Liver (tissue), 9 donors: ENCODE results near the gene SCART1. TPM values are rescaled to one million over a fixed set of nuclear protein-coding genes. Genes with fewer than 3 reads are reported as not detected.
"Not testable (repeated sequence)": the region's sequence is repeated elsewhere in the genome, so short reads cannot be mapped to it uniquely, and the experiment has no call there.

Source experiments
- DNase-seq: peaks from one replicate; pipeline ENCODE4 v3.0.0-alpha.2; 2017; ENCODE audit warnings: low spot score
- H3K27ac ChIP-seq, 2 donors: one replicate each; pipeline ENCODE4 v1.7.0; 2013; ENCODE audit warnings: inconsistent platforms in 2 of 2, low read length in 2 of 2, control low read depth in 1 of 2, low read depth in 1 of 2, mild to moderate bottlenecking in 1 of 2
- H3K27me3 ChIP-seq, 4 donors: one replicate each; pipeline versions ENCODE4 v1.6.1 to v1.7.0; 2013; ENCODE audit warnings: low read length in 3 of 4, inconsistent platforms in 1 of 4, mild to moderate bottlenecking in 1 of 4, moderate library complexity in 1 of 4; ENCODE audit not compliant: control insufficient read depth in 4 of 4, insufficient read depth in 4 of 4
- H3K36me3 ChIP-seq, 4 donors: one replicate each; pipeline versions ENCODE4 v1.6.1 to v1.7.0; 2013; ENCODE audit warnings: low read length in 3 of 4, mild to moderate bottlenecking in 3 of 4, low read depth in 1 of 4, moderate library complexity in 1 of 4; ENCODE audit not compliant: control insufficient read depth in 4 of 4, insufficient read depth in 3 of 4
- H3K4me1 ChIP-seq, 4 donors: one replicate each; pipeline versions ENCODE4 v1.6.1 to v1.7.0; 2013; ENCODE audit warnings: low read length in 3 of 4, mild to moderate bottlenecking in 3 of 4, moderate library complexity in 1 of 4; ENCODE audit not compliant: control insufficient read depth in 4 of 4, insufficient read depth in 4 of 4
- H3K4me3 ChIP-seq, 3 donors: one replicate each; pipeline versions ENCODE4 v1.6.1 to v1.7.0; 2013; ENCODE audit warnings: low read length in 3 of 3, control low read depth in 1 of 3, low read depth in 1 of 3, mild to moderate bottlenecking in 1 of 3
- H3K9ac ChIP-seq, 2 donors: one replicate each; pipeline ENCODE4 v1.7.0; 2013; ENCODE audit warnings: low read length in 2 of 2, mild to moderate bottlenecking in 2 of 2, moderate library complexity in 2 of 2, control low read depth in 1 of 2, low read depth in 1 of 2
- H3K9me3 ChIP-seq, 4 donors: one replicate each; pipeline versions ENCODE4 v1.6.1 to v1.7.0; 2013; ENCODE audit warnings: low read length in 3 of 4; ENCODE audit not compliant: control insufficient read depth in 4 of 4
- ATF3 ChIP-seq: IDR thresholded peaks from 2 replicates; pipeline ENCODE4 v1.6.1; 2016; ENCODE audit warnings: antibody characterized with exemption
- CTCF ChIP-seq: fragments of 150-350 bp; IDR thresholded peaks from 2 replicates; pipeline ENCODE4 v1.5.1; 2017; ENCODE audit warnings: improper control_type of control experiment, low read depth, low read length; ENCODE audit not compliant: missing input control
- EGR1 ChIP-seq, 2 donors: IDR thresholded peaks; 2 replicates each; pipeline ENCODE4 v1.6.1; 2016 to 2018; ENCODE audit warnings: antibody characterized with exemption in 2 of 2, low read depth in 2 of 2
- FOXA1 ChIP-seq: IDR thresholded peaks from 2 replicates; pipeline ENCODE4 v1.6.1; 2016; ENCODE audit warnings: antibody characterized with exemption
- HNF4A ChIP-seq, 2 donors: conservative IDR thresholded peaks; 2 replicates each; pipeline ENCODE4 v1.6.1; 2016; ENCODE audit warnings: antibody characterized with exemption in 2 of 2, mild to moderate bottlenecking in 2 of 2
- MAX ChIP-seq: IDR thresholded peaks from 2 replicates; pipeline ENCODE4 v1.6.1; 2016; ENCODE audit warnings: antibody characterized with exemption
- RAD21 ChIP-seq, 2 donors: IDR thresholded peaks; 2 replicates each; pipeline ENCODE4 v1.6.1; 2016; ENCODE audit warnings: antibody characterized with exemption in 2 of 2, mild to moderate bottlenecking in 2 of 2
- REST ChIP-seq: IDR thresholded peaks from 2 replicates; pipeline ENCODE4 v1.6.1; 2016; ENCODE audit warnings: antibody characterized with exemption, mild to moderate bottlenecking
- RXRA ChIP-seq, 2 donors: IDR thresholded peaks; 2 replicates each; pipeline ENCODE4 v1.6.1; 2017 to 2018; ENCODE audit warnings: antibody characterized with exemption in 2 of 2, mild to moderate bottlenecking in 1 of 2
- SP1 ChIP-seq: IDR thresholded peaks from 2 replicates; pipeline ENCODE4 v1.6.1; 2018; ENCODE audit warnings: antibody characterized with exemption, mild to moderate bottlenecking
- YY1 ChIP-seq: IDR thresholded peaks from 2 replicates; pipeline ENCODE4 v1.6.1; 2016; ENCODE audit warnings: antibody characterized with exemption, mild to moderate bottlenecking
- WGBS: extraction: QIAGEN DNeasy Blood & Tissue Kit; methylation state at CpG from one replicate; pipeline ENCODE4 v1.1.7; 2013; 5-methylcytosine and 5-hydroxymethylcytosine counted together
- polyA plus RNA-seq, 2 donors: library from polyadenylated mRNA; stranded (reverse) in 1 of 2; unstranded in 1 of 2; fragments of 200-250 nt in 1 of 2; fragments of >200 nt in 1 of 2; fragmentation: Nextera tagmentation in 1 of 2; extraction: Ambion mirVana in 1 of 2; gene quantifications; one replicate each; pipeline versions ENCODE4 v1.2.1 to v1.2.3, GENCODE V29; 2013 to 2015
- total RNA-seq, 2 donors: library from RNA; depleted of rRNA; stranded (reverse); fragments of >200 nt; gene quantifications; one replicate each; pipeline ENCODE4 v1.2.3, GENCODE V29; 2014
- donor health status: healthy.
- donor health status: healthy.
- donor health status: healthy.
- donor health status: healthy.
- donor health status: healthy.

SCART1 gene
- total and polyA plus RNA-seq, 4 donors: 0.32 to 1.1 (median 0.68) TPM

GRCh38 chr10:133441356-133441755 lies 12.4 kb upstream of the SCART1 start:
- H3K9ac ChIP-seq, H3K27ac ChIP-seq, H3K36me3 ChIP-seq: not testable (repeated sequence)

DNA sequence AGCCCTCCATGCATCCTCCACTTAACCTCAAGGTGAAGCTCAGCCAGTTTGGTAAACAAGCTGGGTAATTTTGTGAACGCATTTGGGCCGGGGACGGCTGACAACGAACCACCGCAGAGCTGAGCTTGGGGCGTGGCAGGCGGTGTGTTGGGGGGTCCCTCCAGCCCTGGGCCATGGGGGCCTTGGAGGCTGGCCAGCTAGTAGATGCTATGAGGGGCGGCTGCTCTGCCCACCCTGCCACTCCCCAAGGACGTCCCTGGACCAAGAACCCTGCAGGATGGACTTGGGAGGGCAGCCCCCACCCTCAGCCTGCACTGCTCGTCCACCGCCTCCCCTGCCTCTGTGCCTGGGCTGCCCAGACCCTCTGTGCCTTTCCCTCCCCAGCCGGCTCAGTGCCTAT lies 12.0 kb upstream of the SCART1 start:
- peaks cover 0 to 5% (median under 1%) of the 10 kb centered on the region in 4 donors for H3K9me3 ChIP-seq
- TF ChIP-seq SP1 (no peak), CTCF (no peak), FOXA1 (no peak), YY1 (no peak), RAD21 (IDR thresholded peaks at IDR 0.05) (no peak)
- no peak overlapping the region for H3K9ac ChIP-seq
- H3K27me3 ChIP-seq: no peaks in the 10 kb centered on the region
- H3K4me3 ChIP-seq: no peak overlapping the region
- H3K4me1 ChIP-seq: peaks cover 0 to 7% (median 6%) of the 10 kb centered on the region in 4 donors
- no peaks in the 10 kb centered on the region for H3K36me3 ChIP-seq
- no peak for DNase-seq
- 85% methylated on average over 12 of the region's 12 CpGs for WGBS
- H3K27ac ChIP-seq: no peak overlapping the region

More at GRCh38 chr10:133441356-133441755, 12.4 kb upstream of the SCART1 start:
- H3K9me3 ChIP-seq, H3K4me3 ChIP-seq, H3K4me1 ChIP-seq, H3K27me3 ChIP-seq, DNase-seq: not testable (repeated sequence)
- 91% methylated on average over 13 of the region's 21 CpGs for WGBS

- Histone ChIP-seq H3K4me1 (peaks cover 0 to 7% (median 6%) of the 10 kb centered on the region in 4 donors), H3K27ac (no peak overlapping the region), H3K4me3 (no peak overlapping the region), H3K9ac (no peak overlapping the region), H3K27me3 (no peaks in the 10 kb centered on the region), H3K36me3 (no peaks in the 10 kb centered on the region), H3K9me3 (peaks cover 0 to 7% (median 3%) of the 10 kb centered on the region in 4 donors)
- WGBS: 83% methylated on average over 23 of the region's 23 CpGs
- TF ChIP-seq RXRA (IDR thresholded peaks at IDR 0.05) (no peak), ATF3 (no peak), RAD21 (IDR thresholded peaks at IDR 0.05) (no peak), EGR1 (IDR thresholded peaks at IDR 0.05; ENCODE audit: low read depth in 2 of 2) (no peak), SP1 (no peak), REST (no peak), YY1 (no peak), MAX (no peak), HNF4A (conservative IDR thresholded peaks at IDR 0.05) (no peak)
- no peak for DNase-seq
Measured at GRCh38 chr10:133442191-133442966, 11.4 kb upstream of the SCART1 start.
